ENCODE data around the gene EYS. TPM values are rescaled to one million over a fixed set of nuclear protein-coding genes. Genes with fewer than 3 reads are reported as not detected.

Gene EYS
- total and polyA plus RNA-seq, 2 of the 8 experiments (the other 6 are each of a cell fraction or from before 2014, with no cell fraction given) = 0.05 to 0.13 TPM

DNA sequence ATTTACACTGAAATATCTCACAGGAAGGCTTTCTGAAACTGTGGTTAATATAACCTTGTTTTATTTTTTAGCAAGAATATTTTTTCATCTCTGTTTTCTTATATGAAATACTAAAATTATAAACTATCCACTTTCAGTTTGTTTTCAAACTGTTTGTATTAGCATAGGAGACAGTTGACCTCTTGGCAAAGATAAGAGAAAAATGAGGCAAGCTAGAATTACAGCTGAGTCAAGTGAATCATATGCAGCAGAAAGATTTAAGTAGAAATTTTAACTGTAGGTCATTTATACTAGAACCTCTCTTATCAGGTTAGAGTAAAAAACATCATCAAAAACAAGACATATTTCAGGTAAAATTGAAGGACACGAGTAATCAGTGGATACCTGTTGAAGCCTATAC, 1278.8 kb downstream of the EYS start:
- POLR2A ChIA-PET (ENCODE audit: partially characterized antibody) = no interaction called here
- CTCF ChIA-PET (ENCODE audit: partially characterized antibody) = no interaction called here
- Histone ChIP-seq H3K9ac (replicated peaks in 1 of 4; ENCODE audit: extremely low read depth in 1 of 4, low read depth in 3 of 4, low read length in 3 of 4) (no peak overlapping the region), H4K8ac (ENCODE audit: extremely low read depth, insufficient read depth, low read length) (no peak overlapping the region), H4K5ac (ENCODE audit: insufficient read length, low read depth, low read length) (no peak overlapping the region), H4K91ac (replicated peaks; ENCODE audit: insufficient read length, low read length) (no peak overlapping the region), H3K23me2 (ENCODE audit: low read depth, low read length) (no peaks in the 10 kb centered on the region), H3K79me2 (ENCODE audit: control insufficient read depth in 1 of 2, insufficient read depth in 2 of 2, low read length in 2 of 2) (no peaks in the 10 kb centered on the region), H3K56ac (replicated peaks; ENCODE audit: insufficient read length, low read depth, low read length) (no peak overlapping the region), H2BK12ac (ENCODE audit: low read depth, low read length) (no peak overlapping the region), H2AK5ac (ENCODE audit: low read depth, low read length) (no peak overlapping the region), H3K79me1 (ENCODE audit: low read depth, low read length) (no peaks in the 10 kb centered on the region), H3K14ac (ENCODE audit: insufficient read length) (no peak overlapping the region), H2BK5ac (ENCODE audit: low read depth, low read length) (no peak overlapping the region), H3K36me3 (ENCODE audit: control insufficient read depth in 2 of 4, insufficient read depth in 4 of 4, low read length in 3 of 4) (no peaks in the 10 kb centered on the region), H2BK15ac (ENCODE audit: low read length) (no peak overlapping the region), H3K27me3 (replicated peaks in 1 of 4; ENCODE audit: control insufficient read depth in 3 of 4, extremely low read depth in 1 of 4, insufficient read depth in 3 of 4, low read length in 3 of 4) (no peaks in the 10 kb centered on the region), H3K4me2 (ENCODE audit: insufficient read depth in 1 of 2, low read depth in 2 of 2, low read length in 2 of 2) (no peak overlapping the region), H3K4me1 (replicated peaks in 1 of 4; ENCODE audit: control insufficient read depth in 3 of 4, insufficient read depth in 4 of 4, low read length in 3 of 4) (no peaks in the 10 kb centered on the region), H2BK20ac (ENCODE audit: low read length) (no peak overlapping the region), H3K4me3 (ENCODE audit: extremely low read depth in 1 of 4, insufficient read depth in 2 of 4, low read depth in 3 of 4, low read length in 4 of 4) (no peak overlapping the region), H2BK120ac (replicated peaks; ENCODE audit: low read depth, low read length) (no peak overlapping the region), H3K18ac (ENCODE audit: extremely low read depth, low read length) (no peak overlapping the region), H3K23ac (ENCODE audit: insufficient read length) (no peak overlapping the region), H4K20me1 (replicated peaks in 1 of 2; ENCODE audit: control insufficient read depth in 1 of 2, insufficient read depth in 2 of 2, low read length in 2 of 2) (no peaks in the 10 kb centered on the region), H3K9me3 (ENCODE audit: insufficient read depth in 2 of 2, low read depth in 1 of 2, low read length in 1 of 2) (no peaks in the 10 kb centered on the region), H3K27ac (ENCODE audit: low read depth, low read length) (no peak overlapping the region), H3K4ac (replicated peaks; ENCODE audit: insufficient read length, low read depth, low read length) (no peak overlapping the region), H2AFZ (ENCODE audit: low read length) (no peak overlapping the region)
- DNase-seq (ENCODE audit: low read depth in 1 of 2, low spot score in 2 of 2) = no peak
- no peak for FAIRE-seq
- 82% methylated on average over 1 of the region's 1 CpG; no CpG with 5 or more reads in 1 of the 2 experiments for WGBS, 2 experiments (ENCODE audit: extremely low coverage in 1 of 2, insufficient coverage in 1 of 2, insufficient read length in 1 of 2, insufficient replicate concordance in 2 of 2, low coverage in 1 of 2, low lambda C conversion rate in 2 of 2, missing lambda C conversion rate in 1 of 2)
- no peak for TF ChIP-seq SAP30 (IDR thresholded peaks at IDR 0.05; ENCODE audit: insufficient read depth, insufficient replicate concordance, low read length)

All from H1 (cell line).